ENCODE results near the gene SMIM44.
"Not testable (repeated sequence)": the region's sequence is repeated elsewhere in the genome, so short reads cannot be mapped to it uniquely, and the experiment has no call there.

Gene SMIM44

GRCh38 chr19:3457528-3458228 lies 25.6 kb downstream of the SMIM44 start:
- no peak for DNase-seq (ENCODE audit: low read depth, low spot score)

DNA sequence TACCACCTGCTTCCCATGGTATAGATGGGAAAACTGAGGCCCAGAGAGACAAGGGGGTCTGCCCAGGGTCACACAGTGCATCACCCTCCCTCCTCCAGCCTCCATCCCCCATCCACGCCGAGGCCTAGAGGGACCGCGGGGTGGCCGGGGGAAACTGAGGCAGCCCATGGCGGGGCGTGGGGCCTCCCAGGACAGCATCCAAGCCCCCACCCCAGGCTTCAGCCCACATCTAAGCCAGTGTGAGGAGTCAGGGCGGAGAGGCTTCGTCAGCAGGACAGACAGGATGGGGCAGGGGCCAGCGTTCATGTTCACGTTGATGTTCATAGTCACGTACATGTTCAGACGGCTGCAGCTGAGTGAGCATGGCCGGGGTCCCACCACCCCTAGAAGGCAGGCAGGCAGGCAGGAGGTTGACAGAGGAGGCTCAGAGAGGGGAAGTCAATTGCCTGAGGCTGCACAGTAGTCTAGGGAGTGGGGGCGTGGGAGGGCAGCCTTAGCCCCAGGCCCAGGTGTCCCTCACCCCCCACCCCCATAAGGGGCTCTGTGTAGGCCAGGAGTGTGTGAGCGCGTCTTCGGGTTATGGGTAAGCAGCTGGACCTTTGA lies 26.2 kb downstream of the SMIM44 start:
- no peak for DNase-seq (ENCODE audit: low read depth, low spot score)

GRCh38 chr19:3455960-3456601 lies 27.2 kb downstream of the SMIM44 start:
- DNase-seq (ENCODE audit: low read depth, low spot score) = no peak

DNA sequence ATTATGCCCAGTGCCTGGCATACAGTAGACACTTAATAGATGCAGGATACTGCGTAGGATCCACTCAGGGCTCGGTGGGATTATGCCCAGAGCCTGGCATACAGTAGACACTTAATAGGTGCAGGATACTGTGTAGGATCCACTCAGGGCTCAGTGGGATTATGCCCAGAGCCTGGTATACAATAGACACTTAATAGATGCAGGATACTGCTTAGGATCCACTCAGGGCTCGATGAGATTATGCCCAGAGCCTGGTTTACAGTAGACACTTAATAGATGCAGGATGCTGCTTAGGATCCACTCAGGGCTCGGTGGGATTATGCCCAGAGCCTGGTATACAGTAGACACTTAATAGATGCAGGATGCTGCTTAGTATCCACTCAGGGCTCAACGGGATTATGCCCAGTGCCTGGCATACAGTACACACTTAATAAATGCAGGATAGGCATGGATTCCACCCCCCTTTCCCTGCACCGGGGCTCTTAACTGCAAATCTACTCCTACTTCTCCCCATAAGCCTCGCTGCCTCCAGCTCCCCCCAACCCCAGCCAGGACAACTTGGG lies 27.8 kb downstream of the SMIM44 start:
- no peak for DNase-seq (ENCODE audit: low read depth, low spot score)

- DNase-seq (ENCODE audit: low read depth, low spot score) = no peak
These were observed 28.4 kb downstream of the SMIM44 start for GRCh38 chr19:3454656-3455392.

DNA sequence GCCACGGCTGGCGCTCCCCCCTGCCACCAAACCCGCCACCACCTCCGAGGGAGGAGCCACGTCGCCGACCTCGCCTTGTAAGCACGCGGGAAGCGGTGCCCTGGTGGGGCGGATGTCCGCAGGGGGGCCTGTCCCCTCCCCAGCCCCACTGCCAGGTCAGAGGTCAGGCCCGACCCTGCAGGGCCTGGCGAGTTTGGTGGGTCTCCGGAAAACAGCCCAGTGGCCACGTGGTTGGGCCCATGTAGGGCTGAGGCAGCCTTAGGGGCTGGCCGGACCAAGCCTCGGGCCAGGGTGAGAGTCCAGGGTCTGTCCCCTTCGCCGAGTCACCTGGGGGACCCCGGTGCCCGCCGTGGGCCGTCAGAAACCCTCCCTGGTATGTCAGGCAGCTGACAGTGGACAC lies 29.4 kb downstream of the SMIM44 start:
- DNase-seq (ENCODE audit: low read depth, low spot score) = no peak

- not testable (repeated sequence) for DNase-seq (ENCODE audit: low read depth, low spot score)
These were observed 30.4 kb downstream of the SMIM44 start for GRCh38 chr19:3452942-3453214.

DNA sequence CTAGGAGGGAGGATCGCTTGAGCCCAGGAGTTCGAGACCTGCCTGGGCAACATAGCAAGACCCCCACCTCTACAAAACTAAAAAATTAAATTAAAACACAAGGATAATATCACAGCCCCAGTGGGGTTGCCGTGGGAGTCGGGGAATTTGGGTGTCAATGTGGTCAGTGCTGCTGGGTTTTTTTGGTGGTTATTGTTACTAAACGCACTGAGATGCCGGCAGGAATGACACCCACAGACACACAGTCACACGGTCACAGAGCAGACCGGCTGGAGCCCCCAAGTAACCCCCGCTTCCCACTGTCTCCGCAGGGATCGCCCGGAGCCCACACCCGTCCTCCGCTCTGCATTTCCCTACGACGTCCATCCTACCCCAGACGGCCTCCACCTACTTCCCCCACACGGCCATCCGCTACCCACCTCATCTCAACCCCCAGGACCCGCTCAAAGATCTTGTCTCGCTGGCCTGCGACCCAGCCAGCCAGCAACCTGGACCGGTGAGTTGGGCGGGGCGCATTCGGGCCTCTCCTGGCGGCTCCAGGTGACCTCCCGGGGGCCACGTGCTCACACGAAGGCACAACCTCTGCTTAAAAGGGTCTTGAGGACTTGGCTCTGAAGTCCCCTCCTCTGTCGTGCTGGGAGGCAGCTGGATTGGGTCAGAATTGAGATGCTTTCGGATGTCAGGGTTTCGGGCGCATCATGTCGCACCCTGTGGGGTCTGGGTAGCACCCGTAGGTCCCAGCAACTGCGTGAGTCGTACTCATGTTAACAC lies 30.9 kb downstream of the SMIM44 start:
- DNase-seq (ENCODE audit: low read depth, low spot score) = no peak

DNA sequence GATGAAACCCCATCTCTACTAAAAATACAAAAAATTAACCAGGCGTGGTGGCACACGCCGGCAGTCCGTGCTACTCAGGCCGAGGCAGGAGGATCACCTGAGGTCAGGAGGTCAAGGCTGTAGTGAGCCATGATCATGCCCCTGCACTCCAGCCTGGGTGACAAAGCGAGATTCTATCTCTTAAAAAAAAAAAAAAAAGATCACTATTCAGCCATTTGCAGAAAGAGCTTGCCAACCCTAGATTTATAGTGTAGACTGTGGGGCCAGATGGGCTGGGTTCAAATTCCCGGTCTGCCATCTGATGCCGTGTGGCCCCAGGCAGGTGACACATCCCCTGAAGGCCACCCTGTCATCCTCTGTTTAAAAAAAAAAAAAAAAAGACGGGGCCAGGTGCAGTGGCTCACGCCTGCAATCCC lies 31.8 kb downstream of the SMIM44 start:
- no peak for DNase-seq (ENCODE audit: low read depth, low spot score)

DNA sequence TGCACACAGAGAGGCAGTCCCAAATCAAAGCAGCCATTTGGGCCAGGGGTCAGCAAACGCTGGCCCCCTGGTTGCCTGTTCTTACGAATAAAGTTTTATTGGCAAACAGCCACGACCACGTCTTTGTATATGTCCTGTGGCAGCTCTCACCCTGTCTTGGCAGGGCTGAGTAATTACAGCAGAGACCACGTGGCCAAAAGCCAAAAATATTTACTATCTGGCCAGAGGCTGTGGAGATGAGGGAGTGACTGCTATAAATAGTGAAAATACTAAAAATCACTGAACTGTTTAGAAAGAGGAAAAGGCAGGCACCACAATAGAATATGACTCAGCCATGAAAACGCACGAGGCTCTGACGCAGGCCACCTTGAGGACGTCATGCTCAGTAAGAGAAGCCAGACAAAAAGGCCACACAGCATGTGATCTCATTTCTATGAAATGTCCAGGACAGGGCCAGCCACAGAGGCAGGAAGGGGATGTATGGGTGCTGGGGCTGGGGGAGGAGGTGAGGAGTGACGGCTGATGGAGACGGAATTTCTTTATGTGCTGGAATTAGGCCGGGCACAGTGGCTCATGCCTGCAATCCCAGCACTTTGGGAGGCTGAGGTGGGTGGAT lies 32.3 kb downstream of the SMIM44 start:
- DNase-seq (ENCODE audit: low read depth, low spot score) = no peak

DNA sequence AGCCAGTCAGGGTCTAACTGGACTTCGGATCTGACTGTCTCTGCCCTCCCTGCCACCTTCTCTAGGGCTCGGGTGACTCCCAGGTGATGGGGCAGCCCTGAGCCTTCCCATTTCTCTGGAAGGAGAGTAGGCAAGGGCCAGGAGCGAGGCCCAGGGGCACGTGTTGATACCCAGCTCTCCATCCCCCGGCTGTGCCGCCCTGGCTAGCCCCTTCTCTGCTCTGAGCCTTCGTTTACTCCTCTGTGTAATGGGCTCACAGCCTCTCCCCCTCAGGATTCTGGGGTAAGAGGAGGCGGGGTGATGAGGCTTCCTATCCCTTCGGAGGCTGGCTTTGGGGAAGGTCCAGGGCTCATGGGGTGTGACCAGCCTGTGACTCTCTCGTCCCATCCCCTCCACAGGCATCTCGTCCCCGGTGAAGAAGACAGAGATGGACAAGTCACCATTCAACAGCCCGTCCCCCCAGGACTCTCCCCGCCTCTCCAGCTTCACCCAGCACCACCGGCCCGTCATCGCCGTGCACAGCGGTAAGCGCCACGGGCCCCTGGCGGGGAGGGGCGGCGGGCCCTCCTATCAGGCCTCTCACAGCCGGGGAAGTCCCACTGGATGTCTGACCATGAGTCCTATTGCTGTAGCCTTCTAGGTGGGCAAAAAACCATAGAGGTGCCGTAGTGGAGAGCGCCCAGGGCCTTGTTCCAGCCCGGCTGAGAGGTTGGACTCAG lies 34.5 kb downstream of the SMIM44 start:
- no peak for DNase-seq (ENCODE audit: low read depth, low spot score)

- not testable (repeated sequence) for DNase-seq (ENCODE audit: low read depth, low spot score)
These were observed 36.6 kb downstream of the SMIM44 start for GRCh38 chr19:3446657-3447056.

- no peak for DNase-seq (ENCODE audit: low read depth, low spot score)
These were observed 38.5 kb downstream of the SMIM44 start for GRCh38 chr19:3444695-3445234.

- no peak for DNase-seq (ENCODE audit: low read depth, low spot score)
These were observed 39.2 kb downstream of the SMIM44 start for GRCh38 chr19:3443840-3444694.

DNA sequence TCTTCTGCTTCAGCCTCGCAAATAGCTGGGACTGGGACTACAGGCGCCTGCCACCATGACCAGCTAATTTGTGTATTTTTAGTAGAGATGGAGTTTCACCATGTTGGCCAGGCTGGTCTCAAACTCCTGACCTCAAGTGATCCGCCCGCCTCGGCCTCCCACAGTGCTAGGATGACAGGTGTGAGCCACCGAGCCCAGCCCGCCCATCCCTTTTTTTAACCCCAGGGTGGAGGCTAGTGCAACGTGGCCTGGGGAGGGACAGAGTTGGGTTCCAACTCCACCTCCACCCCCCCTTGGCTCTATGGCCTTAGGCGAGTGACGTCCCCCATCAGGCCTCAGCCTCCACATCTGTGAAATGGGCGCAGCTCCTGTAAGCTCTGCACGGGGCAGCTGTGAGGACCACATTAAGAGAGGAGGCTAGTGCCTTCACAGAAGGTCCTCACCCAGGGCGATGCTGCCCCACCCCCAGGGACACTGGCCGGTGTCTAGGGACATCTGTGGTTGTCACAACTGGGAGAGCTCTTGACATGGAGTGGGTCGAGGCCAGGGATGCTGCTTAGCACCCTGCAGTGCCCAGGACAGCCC lies 40.7 kb downstream of the SMIM44 start:
- DNase-seq (ENCODE audit: low read depth, low spot score) = no peak

DNA sequence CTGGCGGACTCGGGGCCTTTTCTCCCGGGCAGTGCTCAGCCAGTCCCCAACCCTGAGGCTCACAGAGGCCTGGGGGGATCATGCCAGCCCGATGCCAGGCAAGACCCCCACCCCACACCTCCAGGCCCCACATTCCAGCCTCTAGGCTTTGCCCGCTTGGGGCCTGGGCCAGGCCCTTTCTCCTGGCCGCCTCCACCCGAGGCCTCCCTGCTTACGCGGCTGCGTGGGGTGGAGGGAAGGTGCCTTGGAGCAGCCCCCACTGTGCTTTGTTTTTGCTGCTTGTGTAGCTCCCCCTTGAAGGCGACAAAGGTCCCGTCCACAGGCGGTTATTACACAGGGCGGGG lies 41.3 kb downstream of the SMIM44 start:
- DNase-seq (ENCODE audit: low read depth, low spot score) = no peak

DNA sequence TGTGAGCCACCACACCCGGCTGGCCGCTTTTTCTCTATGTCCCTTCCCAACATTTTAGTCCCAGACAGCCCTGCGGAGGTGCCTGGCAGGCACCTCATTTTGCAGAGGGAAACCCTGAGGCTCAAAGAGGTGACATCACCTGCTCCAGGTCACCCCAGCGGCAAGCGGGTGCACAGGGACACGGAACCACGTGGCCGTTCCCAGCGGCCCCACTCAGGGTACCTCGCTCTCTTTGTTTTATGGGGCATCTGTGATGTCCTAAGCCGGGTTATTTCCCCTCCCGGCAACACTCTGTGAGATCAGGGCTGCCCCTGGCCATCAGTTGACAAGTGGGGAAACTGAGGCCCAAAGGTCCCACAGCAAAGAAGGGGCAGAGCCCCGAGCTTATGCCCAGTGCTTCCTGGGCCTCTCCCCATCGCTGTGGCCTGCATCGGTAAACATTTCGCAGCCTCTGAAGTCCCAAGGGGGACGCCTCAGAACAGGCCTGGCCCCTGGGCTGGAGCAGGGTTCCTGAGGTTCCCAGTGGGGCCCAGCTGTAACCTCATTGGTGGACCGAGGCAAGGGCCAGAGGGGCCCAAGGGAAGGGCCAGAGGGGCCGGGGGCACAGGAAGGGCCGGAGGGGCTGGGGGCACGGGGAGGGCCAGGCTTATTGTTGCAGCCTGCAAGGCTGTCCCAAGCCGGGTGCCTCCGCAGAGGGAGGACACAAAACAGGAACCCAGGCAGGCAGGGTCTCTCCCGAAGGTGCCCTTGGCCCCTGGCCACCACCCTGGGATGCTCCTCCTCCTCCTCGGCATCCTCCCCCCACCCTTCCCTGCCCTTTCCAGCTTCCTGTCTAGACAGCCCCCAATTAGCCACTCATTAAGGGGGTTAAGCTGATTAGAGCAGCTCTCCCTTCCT lies 41.9 kb downstream of the SMIM44 start:
- no peak for DNase-seq (ENCODE audit: low read depth, low spot score)

DNA sequence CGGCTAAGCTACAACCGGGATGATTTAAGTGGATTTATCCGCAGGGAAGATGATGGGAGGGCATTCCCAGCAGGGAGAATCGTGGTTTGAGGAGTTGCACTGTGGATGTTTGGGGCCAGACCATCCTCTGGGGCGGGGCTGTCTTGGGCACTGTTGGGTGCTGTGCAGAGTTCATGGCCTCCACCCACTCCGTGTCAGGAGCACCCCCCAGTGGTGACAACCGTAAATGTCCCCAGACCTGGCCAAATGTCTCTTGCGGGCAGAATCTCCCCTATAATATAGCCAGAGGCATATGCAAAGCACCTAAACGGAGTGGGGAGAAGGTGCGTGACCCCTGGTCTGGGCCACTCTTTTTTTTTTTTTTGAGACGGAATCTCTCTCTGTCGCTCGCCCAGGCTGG lies 43.2 kb downstream of the SMIM44 start:
- DNase-seq (ENCODE audit: low read depth, low spot score) = no peak
